OCI-LY1 (cell line): ENCODE measurements around the gene CRYBB2.

Experiments
- H2AFZ ChIP-seq: fragments of 200-600 bp; sonication (generic), shearing (Covaris generic); 2 replicates; pipeline ENCODE4 v1.6.0; 2014; ENCODE audit warnings: antibody characterized with exemption, mild to moderate bottlenecking, low read length
- H3F3A ChIP-seq: fragments of 200-600 bp; sonication (generic), shearing (Covaris generic); 2 replicates; pipeline ENCODE4 v1.6.0; 2014; ENCODE audit warnings: mild to moderate bottlenecking, antibody characterized with exemption, low read length, moderate library complexity; ENCODE audit not compliant: insufficient read depth
- H3K27ac ChIP-seq: fragments of 200-600 bp; sonication (generic); 2 replicates; pipeline ENCODE4 v1.5.1; 2014; ENCODE audit warnings: low read length, mixed run types, mild to moderate bottlenecking, low read depth; ENCODE audit not compliant: poor library complexity, severe bottlenecking
- H3K27me3 ChIP-seq: fragments of 200-600 bp; sonication (generic); 2 replicates; pipeline ENCODE4 v1.6.0; 2014; ENCODE audit warnings: antibody characterized with exemption, mild to moderate bottlenecking, low read length, moderate library complexity; ENCODE audit not compliant: insufficient read depth
- H3K36me3 ChIP-seq: fragments of 200-600 bp; sonication (generic); 2 replicates; pipeline ENCODE4 v1.6.1; 2014; ENCODE audit warnings: mild to moderate bottlenecking, antibody characterized with exemption, low read length, moderate library complexity, mixed read lengths; ENCODE audit not compliant: insufficient read depth
- H3K4me1 ChIP-seq: fragments of 200-600 bp; sonication (generic); 2 replicates; pipeline ENCODE4 v1.5.1; 2014; ENCODE audit warnings: mild to moderate bottlenecking, low read length, moderate library complexity; ENCODE audit not compliant: insufficient read depth, severe bottlenecking
- H3K4me2 ChIP-seq: fragments of 200-600 bp; sonication (generic), shearing (Covaris generic); 2 replicates; pipeline ENCODE4 v1.6.1; 2014; ENCODE audit warnings: low read length
- H3K4me3 ChIP-seq: fragments of 200-600 bp; sonication (generic); 2 replicates; pipeline ENCODE4 v1.5.1; 2014; ENCODE audit warnings: low read length, low read depth, mild to moderate bottlenecking, mixed read lengths; ENCODE audit not compliant: poor library complexity, severe bottlenecking
- H3K79me2 ChIP-seq: fragments of 200-600 bp; shearing (Covaris generic); 2 replicates; pipeline ENCODE4 v1.6.1; 2016; ENCODE audit warnings: mixed run types, low read length, mixed read lengths; ENCODE audit not compliant: insufficient read depth
- H3K9ac ChIP-seq: fragments of 200-600 bp; sonication (generic), shearing (Covaris generic); 2 replicates; pipeline ENCODE4 v1.6.1; 2014; ENCODE audit warnings: mild to moderate bottlenecking, low read length, mixed read lengths
- H3K9me2 ChIP-seq: fragments of 200-600 bp; sonication (generic), shearing (Covaris generic); 2 replicates; pipeline ENCODE4 v1.6.1; 2014; ENCODE audit warnings: low read depth, mild to moderate bottlenecking, low read length, mixed read lengths
- H3K9me3 ChIP-seq: fragments of 200-600 bp; shearing (Covaris generic); 2 replicates; pipeline ENCODE4 v1.6.1; 2014; ENCODE audit warnings: low read length, mixed read lengths
- H4K20me1 ChIP-seq: fragments of 200-600 bp; sonication (generic), shearing (Covaris generic); 2 replicates; pipeline ENCODE4 v1.6.0; 2016; ENCODE audit warnings: mild to moderate bottlenecking, low read length; ENCODE audit not compliant: insufficient read depth
- CTCF ChIP-seq: fragments of 200-600 bp; sonication (generic), shearing (Covaris generic); IDR thresholded peaks from 2 replicates; pipeline ENCODE4 v1.5.1; 2017; ENCODE audit warnings: mild to moderate bottlenecking, antibody characterized with exemption, low read length, moderate library complexity, mixed read lengths
- EZH2 ChIP-seq: fragments of 200-600 bp; sonication (generic), shearing (Covaris generic); IDR thresholded peaks from 2 replicates; pipeline ENCODE4 v1.8.0; 2017; ENCODE audit warnings: borderline replicate concordance, mixed run types, mild to moderate bottlenecking, antibody characterized with exemption, low read length, moderate library complexity, mixed read lengths

Gene CRYBB2

GRCh38 chr22:25213221-25213620 is 6.2 kb upstream of the CRYBB2 start:
- no peaks in the 10 kb centered on the region for H4K20me1 ChIP-seq
- no peak overlapping the region for H3K4me2 ChIP-seq
- H3K27ac ChIP-seq, result no peak overlapping the region
- H3K27me3 ChIP-seq, result no peaks in the 10 kb centered on the region
- H3K4me3 ChIP-seq, result no peak overlapping the region
- no peaks in the 10 kb centered on the region for H3K9me2 ChIP-seq
- H2AFZ ChIP-seq, result no peak overlapping the region
- H3K4me1 ChIP-seq, result no peaks in the 10 kb centered on the region
- no peak overlapping the region for H3K9ac ChIP-seq
- TF ChIP-seq CTCF (no peak), EZH2 (no peak)
- no peaks in the 10 kb centered on the region for H3F3A ChIP-seq
- H3K36me3 ChIP-seq, result no peaks in the 10 kb centered on the region
- no peaks in the 10 kb centered on the region for H3K9me3 ChIP-seq
- H3K79me2 ChIP-seq, result no peaks in the 10 kb centered on the region

GRCh38 chr22:25216230-25216629 is 3.2 kb upstream of the CRYBB2 start:
- Histone ChIP-seq H3K4me3 (no peak overlapping the region), H3K9me3 (no peaks in the 10 kb centered on the region), H3K27me3 (no peaks in the 10 kb centered on the region), H3K36me3 (no peaks in the 10 kb centered on the region), H3K4me2 (no peak overlapping the region), H3K27ac (no peak overlapping the region), H3F3A (no peaks in the 10 kb centered on the region), H3K4me1 (no peaks in the 10 kb centered on the region), H3K9ac (no peak overlapping the region), H4K20me1 (no peaks in the 10 kb centered on the region), H3K9me2 (no peaks in the 10 kb centered on the region), H3K79me2 (no peaks in the 10 kb centered on the region), H2AFZ (no peak overlapping the region)
- TF ChIP-seq EZH2 (no peak), CTCF (no peak)

- H3K9me3 ChIP-seq, result no peaks in the 10 kb centered on the region
- H3K27me3 ChIP-seq, result no peaks in the 10 kb centered on the region
- TF ChIP-seq EZH2 (no peak), CTCF (no peak)
- H3K4me1 ChIP-seq, result no peaks in the 10 kb centered on the region
- H3K27ac ChIP-seq, result no peak overlapping the region
- no peaks in the 10 kb centered on the region for H3K79me2 ChIP-seq
- H3K9ac ChIP-seq, result no peak overlapping the region
- no peaks in the 10 kb centered on the region for H4K20me1 ChIP-seq
- no peaks in the 10 kb centered on the region for H3F3A ChIP-seq
- no peaks in the 10 kb centered on the region for H3K9me2 ChIP-seq
- no peak overlapping the region for H2AFZ ChIP-seq
- no peaks in the 10 kb centered on the region for H3K36me3 ChIP-seq
- no peak overlapping the region for H3K4me3 ChIP-seq
- no peak overlapping the region for H3K4me2 ChIP-seq
These were observed 556 bp downstream of the CRYBB2 start for GRCh38 chr22:25219948-25220442.
